GM23338 (cell line): ENCODE measurements around the gene IRF5. TPM values are rescaled to one million over a fixed set of nuclear protein-coding genes. Genes with fewer than 3 reads are reported as not detected.

ENCODE experiments used
- ATAC-seq: fragments of 200-7000 bp; cut with Tn5 transposase; 3 replicates; pipeline ENCODE4 v1.9.1; 2020
- DNase-seq: peaks from one replicate; pipeline ENCODE4 v3.0.0-alpha.2; 2015; ENCODE audit warnings: low spot score
- H2AFZ ChIP-seq: fragments of 200-600 bp; sonication (generic); 2 replicates; pipeline ENCODE4 v1.8.0; 2016; ENCODE audit warnings: antibody characterized with exemption, mild to moderate bottlenecking, moderate library complexity
- H3F3A ChIP-seq: fragments of 200-600 bp; sonication (generic); replicated peaks from 2 replicates; pipeline ENCODE4 v1.8.0; 2017; ENCODE audit warnings: antibody characterized with exemption, mixed run types, low read depth
- H3K27ac ChIP-seq: fragments of 200-600 bp; sonication (generic); 2 replicates; pipeline ENCODE4 v1.6.1; 2016; ENCODE audit warnings: low read depth
- H3K27me3 ChIP-seq: fragments of 200-600 bp; sonication (generic); 2 replicates; pipeline ENCODE4 v1.8.0; 2016; ENCODE audit warnings: mild to moderate bottlenecking, mixed run types, moderate library complexity; ENCODE audit not compliant: insufficient read depth
- H3K36me3 ChIP-seq: fragments of 200-600 bp; sonication (generic); 2 replicates; pipeline ENCODE4 v1.8.0; 2016; ENCODE audit warnings: mild to moderate bottlenecking; ENCODE audit not compliant: insufficient read depth
- H3K4me1 ChIP-seq: fragments of 200-600 bp; sonication (generic); 2 replicates; pipeline ENCODE4 v1.8.0; 2016; ENCODE audit warnings: mild to moderate bottlenecking, moderate library complexity; ENCODE audit not compliant: insufficient read depth
- H3K4me2 ChIP-seq: fragments of 200-600 bp; sonication (generic); 2 replicates; pipeline ENCODE4 v1.7.1; 2017; ENCODE audit warnings: mixed run types
- H3K4me3 ChIP-seq: fragments of 200-600 bp; sonication (generic); 2 replicates; pipeline ENCODE4 v1.6.1; 2016; ENCODE audit warnings: mixed run types
- H3K79me2 ChIP-seq: fragments of 200-600 bp; sonication (generic); replicated peaks from 2 replicates; pipeline ENCODE4 v1.8.0; 2017; ENCODE audit warnings: mild to moderate bottlenecking; ENCODE audit not compliant: insufficient read depth
- H3K9me2 ChIP-seq: fragments of 200-600 bp; sonication (generic); 2 replicates; pipeline ENCODE4 v1.8.0; 2017; ENCODE audit not compliant: insufficient read depth
- H4K20me1 ChIP-seq: fragments of 200-600 bp; sonication (generic); replicated peaks from 2 replicates; pipeline ENCODE4 v1.8.0; 2017; ENCODE audit warnings: mild to moderate bottlenecking; ENCODE audit not compliant: insufficient read depth
- H3K27ac Mint-ChIP-seq: 2 replicates; pipeline ENCODE4 v1.8.0; 2020; ENCODE audit warnings: inconsistent platforms, mild to moderate bottlenecking, moderate library complexity, mixed read lengths
- H3K27me3 Mint-ChIP-seq: 3 replicates; pipeline ENCODE4 v1.8.0; 2022; ENCODE audit warnings: low read depth, mild to moderate bottlenecking, moderate library complexity, mixed read lengths, inconsistent platforms; ENCODE audit not compliant: insufficient read depth, poor library complexity
- H3K36me3 Mint-ChIP-seq: 3 replicates; pipeline ENCODE4 v1.8.0; 2021; ENCODE audit warnings: low read depth, mild to moderate bottlenecking, inconsistent platforms, moderate library complexity, mixed read lengths
- H3K4me1 Mint-ChIP-seq: 3 replicates; pipeline ENCODE4 v1.8.0; 2020; ENCODE audit warnings: mild to moderate bottlenecking, inconsistent platforms, mixed read lengths
- H3K4me3 Mint-ChIP-seq: 3 replicates; pipeline ENCODE4 v1.8.0; 2021; ENCODE audit warnings: moderate library complexity, mild to moderate bottlenecking, inconsistent platforms, mixed read lengths
- H3K9me3 Mint-ChIP-seq: 3 replicates; pipeline ENCODE4 v1.8.0; 2020; ENCODE audit warnings: moderate library complexity, mild to moderate bottlenecking, inconsistent platforms, mixed read lengths
- CREB1 ChIP-seq: fragments of 250-450 bp; sonication (Bioruptor Pico); IDR thresholded peaks from 2 replicates; pipeline ENCODE4 v1.5.0; 2020; ENCODE audit warnings: low read depth, mild to moderate bottlenecking, moderate library complexity
- CTCF ChIP-seq, 2 experiments: fragments of 200-600 bp in 1 of 2; sonication (generic) in 1 of 2; conservative IDR thresholded peaks; 2 replicates each; pipeline versions ENCODE4 v1.5.1 to v1.6.1; 2016 to 2017; ENCODE audit warnings: antibody characterized with exemption in 2 of 2, low read depth in 2 of 2, mild to moderate bottlenecking in 2 of 2, moderate library complexity in 1 of 2
- ETS1 ChIP-seq: IDR thresholded peaks from 2 replicates; pipeline ENCODE4 v1.6.1; 2016; ENCODE audit warnings: antibody characterized with exemption
- EZH2 ChIP-seq: fragments of 200-600 bp; sonication (generic); IDR thresholded peaks from one replicate; pipeline ENCODE4 v1.8.0; 2017; ENCODE audit warnings: antibody characterized with exemption, mild to moderate bottlenecking, low read depth; ENCODE audit not compliant: unreplicated experiment
- EZH2phosphoT487 ChIP-seq: fragments of 200-600 bp; sonication (generic); IDR thresholded peaks from one replicate; pipeline ENCODE4 v1.8.1; 2018; ENCODE audit warnings: antibody characterized with exemption; ENCODE audit not compliant: unreplicated experiment
- JUNB ChIP-seq: IDR thresholded peaks from one replicate; pipeline ENCODE4 v1.6.1; 2016; ENCODE audit warnings: antibody characterized with exemption; ENCODE audit not compliant: unreplicated experiment
- NANOG ChIP-seq: IDR thresholded peaks from 2 replicates; pipeline ENCODE4 v1.6.1; 2016; ENCODE audit warnings: antibody characterized with exemption, borderline replicate concordance
- POLR2AphosphoS5 ChIP-seq: IDR thresholded peaks from 2 replicates; pipeline ENCODE4 v1.6.1; 2016; ENCODE audit warnings: antibody characterized with exemption, low read depth
- REST ChIP-seq: IDR thresholded peaks from one replicate; pipeline ENCODE4 v1.6.1; 2018; ENCODE audit warnings: antibody characterized with exemption; ENCODE audit not compliant: unreplicated experiment
- STAT1 ChIP-seq: IDR thresholded peaks from one replicate; pipeline ENCODE4 v1.6.1; 2016; ENCODE audit warnings: antibody characterized with exemption; ENCODE audit not compliant: unreplicated experiment
- ZNF114 ChIP-seq: fragments of 250-450 bp; sonication (Bioruptor Pico); IDR thresholded peaks from 2 replicates; pipeline ENCODE4 v1.5.0; 2020; ENCODE audit warnings: mild to moderate bottlenecking, moderate library complexity
- ZNF331 ChIP-seq: fragments of 250-450 bp; sonication (Bioruptor Pico); IDR thresholded peaks from 2 replicates; pipeline ENCODE4 v1.5.0; 2020; ENCODE audit warnings: low read depth, mild to moderate bottlenecking, moderate library complexity
- ZNF462 ChIP-seq: fragments of 250-450 bp; sonication (Bioruptor Pico); IDR thresholded peaks from 2 replicates; pipeline ENCODE4 v1.5.0; 2020; ENCODE audit warnings: mild to moderate bottlenecking, moderate library complexity
- polyA plus RNA-seq: library from polyadenylated mRNA; unstranded; fragments of >200 nt; fragmentation: Nextera tagmentation; extraction: Ambion mirVana; gene quantifications from 2 replicates; pipeline ENCODE4 v1.2.1, GENCODE V29; 2016
- total RNA-seq: library from RNA; depleted of rRNA; stranded (reverse); fragments of >200 nt; shearing (Covaris generic); gene quantifications from 2 replicates; pipeline ENCODE4 v1.2.3, GENCODE V29; 2014

The IRF5 gene
- total and polyA plus RNA-seq, 2 experiments from 2014 or later, result 0.37 to 3.7 TPM

- no peaks in the 10 kb centered on the region; the same call in 2 of the 3 replicates for H3K36me3 Mint-ChIP-seq
- Histone ChIP-seq H3K4me2 (no peak overlapping the region), H3F3A (0 out of 2 replicates have a peak, but pooled peaks cover 2% of the 10 kb centered on the region), H3K27me3 (peaks cover 40% of the 10 kb centered on the region), H3K4me1 (no peaks in the 10 kb centered on the region), H3K36me3 (no peaks in the 10 kb centered on the region), H2AFZ (no peak overlapping the region), H3K4me3 (no peak overlapping the region), H3K79me2 (no peaks in the 10 kb centered on the region), H3K9me2 (no peaks in the 10 kb centered on the region), H4K20me1 (peaks cover 1% of the 10 kb centered on the region; the same call in 1 of the 2 replicates), H3K27ac (no peak overlapping the region)
- H3K27me3 Mint-ChIP-seq, result peaks cover 50% of the 10 kb centered on the region
- H3K4me3 Mint-ChIP-seq, result no peak overlapping the region
- ATAC-seq (no peak), DNase-seq (no peak)
- TF ChIP-seq ZNF462 (CRISPR knock-in tag), result no peak
- TF ChIP-seq EZH2, result no peak
- TF ChIP-seq STAT1, result no peak
- TF ChIP-seq ZNF114 (CRISPR knock-in tag), result no peak
- no peak for TF ChIP-seq ETS1
- TF ChIP-seq EZH2phosphoT487, result no peak
- no peak for TF ChIP-seq CTCF (conservative IDR thresholded peaks at IDR 0.05; ENCODE audit: low read depth in 2 of 2)
- no peak for TF ChIP-seq CREB1 (CRISPR knock-in tag)
- no peak for TF ChIP-seq ZNF331 (CRISPR knock-in tag)
- no peak for TF ChIP-seq POLR2AphosphoS5
- no peak for TF ChIP-seq REST
- TF ChIP-seq JUNB, result no peak
- no peak for TF ChIP-seq NANOG
- H3K9me3 Mint-ChIP-seq, result no peaks in the 10 kb centered on the region
- H3K4me1 Mint-ChIP-seq, result peaks cover 11% of the 10 kb centered on the region
- H3K27ac Mint-ChIP-seq, result no peak overlapping the region
Observed at GRCh38 chr7:128941946-128942526, 4.3 kb downstream of the IRF5 start.
